Superior temporal gyrus (tissue), 1 donor: Measurements from ENCODE around the gene MIER2.

Source experiments
- DNase-seq: peaks from one replicate; pipeline ENCODE4 v3.0.0-alpha.2; 2016; ENCODE audit errors: extremely low spot score

The MIER2 gene

DNA sequence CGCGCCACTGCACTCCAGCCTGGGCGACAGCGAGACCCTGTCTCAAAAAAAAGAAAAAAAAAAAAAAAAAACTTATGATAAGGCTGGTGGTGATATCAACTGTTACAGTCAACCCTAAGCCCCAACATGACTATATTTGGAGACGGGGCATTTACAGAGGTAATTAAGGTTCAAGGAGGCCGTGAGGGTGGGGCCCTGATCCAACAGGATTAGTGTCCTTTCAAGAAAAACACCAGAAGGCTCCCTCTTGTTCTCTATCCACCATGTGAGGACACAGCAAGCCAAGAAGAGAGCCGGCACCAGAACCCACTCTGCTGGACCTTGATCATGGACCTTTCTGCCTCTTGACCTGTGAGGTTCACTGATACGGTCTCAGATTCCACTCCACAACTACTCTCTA lies 14.1 kb downstream of the MIER2 start:
- no peak for DNase-seq

DNA sequence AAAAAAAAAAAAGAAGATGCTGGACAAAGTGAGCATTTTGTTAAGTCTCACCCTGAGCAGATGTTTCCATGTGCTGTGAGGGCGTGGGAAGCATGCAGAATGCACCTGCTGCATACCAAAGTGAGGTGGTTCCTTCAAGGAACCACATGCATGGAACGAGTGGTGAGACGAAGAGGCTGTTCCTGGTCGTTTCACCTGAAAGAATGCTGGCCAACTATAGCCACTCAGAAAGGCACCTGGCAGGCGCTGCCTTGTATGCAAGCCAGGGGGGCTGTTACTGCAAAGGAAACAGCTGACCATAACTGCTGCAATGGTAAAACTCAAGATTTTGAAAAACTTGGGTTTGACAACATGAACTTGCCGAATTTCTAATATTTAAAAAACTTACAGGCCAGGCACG lies 14.7 kb downstream of the MIER2 start:
- no peak for DNase-seq

DNA sequence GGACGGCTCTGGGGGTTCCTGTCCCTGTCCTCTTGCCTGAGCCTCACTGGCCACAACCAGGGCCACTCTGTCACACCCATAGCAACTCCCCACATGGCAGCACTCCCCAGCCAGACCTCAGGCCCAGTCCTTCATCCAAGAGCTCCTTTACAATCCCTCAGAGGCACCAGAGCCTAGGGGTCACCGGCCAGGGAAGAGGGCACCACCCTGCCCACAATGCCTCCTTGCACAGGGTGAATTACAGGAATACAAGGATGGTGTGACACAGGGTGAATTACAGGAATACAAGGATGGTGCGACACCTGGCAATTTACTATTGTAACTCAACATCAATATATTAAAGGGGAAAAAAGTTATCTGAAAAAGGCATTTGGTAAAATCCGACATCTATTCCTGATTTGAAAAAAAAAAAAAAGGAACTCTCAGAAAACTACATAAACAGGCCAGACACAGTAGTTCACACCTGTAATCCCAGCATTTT lies 16.5 kb downstream of the MIER2 start:
- no peak for DNase-seq

DNA sequence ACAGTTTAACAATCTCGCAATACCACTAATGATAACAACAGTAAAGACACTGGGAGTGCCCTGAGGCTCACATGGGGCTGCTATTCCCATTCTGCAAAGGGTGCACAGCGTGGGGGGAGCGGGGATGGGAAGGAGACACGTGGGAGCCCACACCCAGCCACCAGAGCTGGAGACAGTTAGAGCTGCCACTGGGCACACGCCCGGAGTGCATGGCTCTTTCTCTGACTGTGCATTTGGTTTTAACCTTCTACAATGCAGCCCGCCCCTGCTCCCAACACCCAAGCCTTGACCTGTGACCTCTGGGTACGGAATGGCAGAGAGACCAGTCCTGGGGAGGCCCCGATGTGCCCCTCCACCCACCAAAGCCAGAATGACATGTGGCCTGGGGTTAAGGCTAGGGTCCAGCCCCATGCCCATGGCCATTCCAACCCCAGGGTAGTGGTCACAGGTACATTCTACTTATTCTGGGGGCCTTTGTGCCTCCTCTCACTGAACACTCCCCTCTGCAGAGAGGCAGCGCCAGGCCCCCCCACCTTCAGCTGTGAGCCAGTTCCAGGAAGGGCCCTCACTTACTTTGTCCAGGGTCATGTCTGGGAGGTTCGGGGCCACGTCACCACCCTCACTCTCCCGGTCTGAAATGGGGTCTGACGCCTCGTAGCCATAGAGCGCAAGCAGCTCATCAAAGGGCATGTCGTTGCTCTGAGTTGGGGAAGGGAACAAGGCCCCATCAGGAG lies 17.1 kb downstream of the MIER2 start:
- no peak for DNase-seq

DNA sequence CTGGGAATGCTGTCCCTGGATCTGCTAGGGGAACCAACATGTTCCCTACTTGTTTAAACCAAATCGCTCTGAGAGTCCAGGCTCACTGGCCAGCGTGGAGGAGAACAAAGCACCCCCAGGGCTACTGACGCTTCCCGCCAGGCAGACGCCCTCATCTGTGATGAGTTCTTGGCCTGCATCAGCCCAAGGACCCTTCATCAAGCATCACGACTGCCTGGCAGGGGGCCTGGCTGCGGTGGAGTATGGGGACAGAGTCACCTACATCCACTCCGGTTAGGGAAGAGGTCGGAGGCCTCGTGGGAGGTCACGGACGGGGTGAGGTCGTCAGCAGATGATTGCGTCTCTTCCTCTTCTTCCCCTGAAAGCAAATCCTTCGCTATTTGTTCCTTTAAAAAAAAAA lies 17.7 kb downstream of the MIER2 start:
- DNase-seq, result no peak

DNA sequence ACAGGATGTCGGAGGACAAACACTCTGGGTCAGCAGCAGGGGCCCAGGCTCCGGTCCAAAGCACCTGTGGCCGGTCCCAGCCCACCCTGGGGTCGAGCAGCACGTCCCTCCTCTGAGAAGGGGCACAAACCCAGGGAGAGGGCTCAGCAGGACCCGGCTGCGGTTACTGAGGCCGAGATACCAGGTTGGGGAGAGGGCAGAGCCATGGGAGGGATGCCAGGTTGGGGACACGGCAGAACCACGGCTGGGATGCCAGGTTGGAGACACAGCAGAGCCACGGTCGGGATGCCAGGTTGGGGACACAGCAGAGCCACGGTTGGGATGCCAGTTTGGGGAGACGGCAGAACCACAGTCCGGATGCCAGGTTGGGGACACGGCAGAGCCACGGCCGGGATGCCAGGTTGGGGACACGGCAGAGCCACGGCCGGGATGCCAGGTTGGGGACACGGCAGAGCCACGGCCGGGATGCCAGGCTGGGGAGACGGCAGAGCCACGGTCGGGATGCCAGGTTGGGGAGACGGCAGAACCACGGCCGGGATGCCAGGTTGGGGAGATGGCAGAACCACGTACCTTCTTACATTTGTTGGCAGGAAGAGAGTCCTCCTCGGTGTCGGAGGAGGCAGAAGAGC lies 18.5 kb downstream of the MIER2 start:
- no peak for DNase-seq

DNA sequence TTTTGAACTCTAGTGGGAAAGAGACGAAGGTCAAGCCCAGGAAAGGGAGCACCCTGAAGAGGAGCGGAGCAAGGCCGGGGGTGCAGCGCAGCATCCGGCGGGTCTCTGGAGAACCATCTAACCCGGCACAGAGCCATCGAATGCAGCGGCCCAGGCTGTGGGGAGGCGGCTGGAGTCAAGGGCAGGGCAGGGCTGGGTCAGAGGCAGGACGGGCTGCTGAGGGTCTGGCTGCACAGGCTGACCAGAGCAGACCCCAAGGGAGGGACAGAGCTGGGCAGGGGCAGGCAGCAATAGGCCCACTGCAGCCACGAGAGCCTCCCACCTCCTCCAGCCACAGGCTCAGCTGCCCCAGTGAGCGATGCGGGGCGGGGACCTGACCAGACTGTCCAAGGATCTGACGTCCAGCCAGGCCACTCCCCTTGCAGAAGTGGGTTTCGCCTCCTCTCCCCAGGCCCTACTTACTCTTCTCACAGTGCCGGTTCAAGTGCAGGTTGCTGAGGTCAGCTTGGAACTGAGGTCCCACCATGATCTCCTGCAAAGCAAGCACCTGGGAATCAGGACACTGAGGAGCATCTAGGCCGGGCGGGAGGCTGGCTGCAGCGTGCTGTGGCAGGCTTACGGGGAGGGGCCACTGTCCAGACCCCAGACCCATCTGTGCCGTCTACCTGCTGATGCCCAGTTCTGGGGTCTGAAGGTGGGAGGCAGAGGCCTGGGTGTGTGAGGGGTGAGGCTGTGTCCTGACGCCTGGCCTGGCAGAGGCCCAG lies 19.2 kb downstream of the MIER2 start:
- DNase-seq, result no peak

DNA sequence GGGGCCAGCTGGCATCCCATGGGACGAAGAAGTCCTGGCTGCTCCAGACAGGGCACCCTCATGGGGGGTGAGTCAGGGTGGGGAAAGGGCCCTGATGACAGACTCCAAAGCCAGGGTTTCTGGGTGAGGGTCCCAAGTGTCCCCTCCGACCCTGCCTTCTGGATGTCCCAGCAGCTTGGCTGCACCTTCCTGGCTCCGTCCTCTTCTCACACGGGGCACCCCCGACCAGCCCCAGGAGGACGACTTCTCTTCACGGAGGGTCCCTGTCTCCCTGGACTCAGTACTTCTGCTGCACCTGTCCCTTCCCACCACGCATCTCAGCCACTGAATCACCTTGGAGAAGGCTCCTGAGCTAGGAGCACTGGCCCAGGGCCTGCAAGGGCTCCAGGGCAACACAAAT lies 19.9 kb downstream of the MIER2 start:
- no peak for DNase-seq

DNA sequence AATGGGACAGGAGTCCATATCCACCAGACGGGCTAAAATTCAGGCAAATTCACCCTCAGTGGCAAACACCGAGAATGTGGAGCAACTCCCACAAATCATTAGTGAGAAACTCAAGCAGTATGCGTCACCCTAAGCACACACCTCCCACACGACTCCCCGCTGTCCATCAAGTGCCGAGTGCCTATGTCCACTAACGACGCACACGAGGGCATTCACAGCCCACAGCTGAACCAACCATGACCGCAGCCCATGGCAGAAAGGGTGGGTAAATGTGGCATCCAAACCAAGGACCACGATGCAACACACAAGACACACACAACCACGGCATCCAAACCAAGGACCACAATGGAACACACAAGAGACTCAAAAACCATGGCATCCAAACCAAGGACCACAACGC lies 22.0 kb downstream of the MIER2 start:
- no peak for DNase-seq

DNA sequence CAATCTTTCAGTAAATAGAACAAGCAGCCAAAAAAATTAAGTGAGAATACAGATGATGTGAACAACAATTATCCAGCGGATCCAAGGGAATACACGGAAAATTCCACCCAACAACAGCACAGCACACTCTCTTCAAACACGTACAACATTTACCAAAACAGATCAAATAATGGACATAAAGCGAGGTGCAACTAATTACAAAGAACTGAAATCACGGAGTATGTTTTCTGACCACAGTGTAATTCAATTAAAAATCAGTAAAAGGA lies 26.2 kb downstream of the MIER2 start:
- no peak for DNase-seq

DNA sequence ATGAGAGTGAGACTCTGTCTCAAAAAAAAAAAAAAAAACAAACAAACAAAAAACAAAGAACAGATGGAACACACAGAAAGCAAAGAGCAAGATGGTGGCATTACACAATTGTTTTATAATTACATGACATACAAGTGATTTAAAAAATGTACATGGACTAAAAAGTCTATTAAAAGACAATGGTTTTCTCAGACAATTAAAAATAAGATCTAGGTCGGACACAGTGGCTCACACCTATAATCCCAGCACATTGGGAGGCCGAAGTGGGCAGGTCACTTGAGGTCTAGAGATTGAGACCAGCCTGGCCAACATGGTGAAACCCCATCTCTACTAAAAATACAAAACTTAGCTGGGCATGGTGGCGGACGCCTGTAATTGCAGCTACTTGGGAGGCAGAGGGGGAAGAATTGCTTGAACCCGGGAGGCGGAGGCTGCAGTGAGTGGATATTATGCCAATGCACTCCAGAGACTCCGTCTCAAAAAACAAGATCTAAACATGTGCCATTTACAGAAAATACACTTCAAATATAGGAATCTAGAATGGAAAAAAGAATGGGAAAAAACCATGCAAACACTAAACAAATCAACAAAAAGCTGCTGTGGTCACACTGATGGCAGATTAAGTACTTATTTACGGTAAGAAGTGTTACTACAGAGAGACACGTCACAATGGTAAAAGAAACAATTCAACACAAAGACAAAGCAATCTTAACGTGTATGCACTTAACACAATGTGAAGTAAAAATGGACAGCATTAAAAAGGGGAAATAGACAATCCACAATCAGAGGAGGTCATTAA lies 26.7 kb downstream of the MIER2 start:
- no peak for DNase-seq

DNA sequence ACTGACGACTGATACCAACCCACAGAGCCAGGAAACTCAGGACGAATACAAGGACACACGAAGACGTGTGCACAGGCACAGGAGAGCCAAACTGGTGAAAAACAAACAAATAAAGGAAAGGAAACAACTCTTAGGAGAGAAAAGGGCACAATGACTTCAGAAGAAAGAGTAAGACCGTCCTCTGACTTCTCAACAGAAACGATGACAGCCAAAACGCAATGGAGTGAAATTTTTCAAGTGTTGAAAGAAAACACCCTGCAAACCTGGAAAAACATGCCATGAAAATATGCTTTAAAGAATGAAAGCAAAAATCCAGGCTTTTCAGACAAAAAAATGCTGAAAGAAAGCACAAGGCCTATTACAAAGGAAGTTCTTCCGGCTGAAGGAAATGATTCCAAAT lies 28.8 kb downstream of the MIER2 start:
- no peak for DNase-seq

DNA sequence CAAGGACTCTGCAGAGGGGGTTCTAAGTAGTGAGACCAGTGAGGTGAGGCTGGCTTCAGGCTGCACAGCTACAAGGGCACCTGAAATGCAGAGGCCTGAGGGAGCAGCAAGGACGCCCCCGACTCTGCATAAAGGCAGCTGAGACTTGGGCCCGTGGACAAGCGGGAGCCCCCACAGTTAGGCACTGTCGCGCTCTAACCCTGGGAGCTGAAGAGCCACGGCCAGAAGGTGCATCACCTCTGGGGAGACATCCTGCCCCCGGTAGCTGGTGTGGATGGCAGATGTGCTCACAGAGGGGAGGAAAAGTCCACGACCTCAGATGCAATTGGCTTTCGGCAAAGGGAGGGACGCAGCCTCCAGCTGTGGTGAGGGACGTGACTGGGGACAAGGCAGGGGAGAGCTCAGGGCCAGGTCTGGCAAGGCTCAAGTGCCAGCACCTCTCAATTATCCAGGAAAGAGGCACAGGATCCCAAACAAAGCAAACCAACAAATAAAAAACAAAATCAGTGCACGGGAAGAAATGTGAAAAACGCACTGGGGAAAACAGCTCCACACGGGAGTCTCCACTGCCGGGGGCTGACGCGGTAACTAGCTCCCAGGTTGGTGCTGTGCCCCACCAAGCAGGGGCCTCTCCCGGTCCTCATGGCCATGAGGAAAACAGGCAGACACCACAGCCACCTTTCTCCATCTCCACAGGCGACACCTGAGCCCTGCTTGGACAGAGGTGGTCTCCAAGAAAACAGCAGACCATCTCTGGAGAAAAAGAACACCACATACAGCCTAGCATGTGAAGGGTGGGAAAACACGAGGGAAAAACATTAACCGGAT lies 30.4 kb downstream of the MIER2 start:
- no peak for DNase-seq

DNA sequence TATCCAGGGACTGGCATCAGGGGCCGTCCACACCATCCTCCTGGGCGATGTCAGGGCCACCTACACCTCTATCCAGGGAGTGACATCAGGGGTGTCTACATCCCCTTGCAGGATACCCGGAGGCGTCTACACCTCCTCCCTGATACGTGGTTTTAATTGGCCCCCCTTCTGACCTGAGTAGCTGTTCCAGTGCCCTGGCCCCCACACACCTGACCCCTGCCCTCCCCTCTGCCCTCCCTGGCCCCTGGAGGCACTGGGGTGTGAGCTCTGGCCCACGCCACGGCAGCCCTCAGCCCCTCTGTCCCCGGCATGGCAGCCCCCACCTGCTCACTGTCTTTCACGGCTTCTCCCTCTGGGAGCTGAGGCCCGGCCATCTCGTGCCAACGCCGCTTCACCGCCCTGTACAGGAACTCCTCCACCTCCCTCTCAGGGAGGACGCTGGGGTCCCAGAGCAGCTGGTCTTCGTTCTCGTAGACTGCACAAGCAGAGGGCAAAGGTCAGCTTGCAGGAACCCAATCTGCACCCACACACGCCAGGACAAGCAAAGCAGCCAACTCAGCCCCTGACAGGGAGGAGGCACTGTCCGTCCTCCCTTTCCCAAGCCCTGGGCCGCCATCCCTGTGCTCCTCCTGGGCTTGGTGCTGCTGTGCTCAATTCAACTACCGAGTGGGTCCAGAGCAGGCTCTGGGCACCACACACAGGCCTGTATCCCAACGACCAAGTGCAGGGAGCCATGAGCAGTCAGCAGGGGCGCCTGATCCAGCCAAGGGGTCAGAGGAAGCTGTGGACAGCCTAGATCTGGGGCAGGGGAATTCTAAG lies 31.2 kb downstream of the MIER2 start:
- DNase-seq, result no peak

DNA sequence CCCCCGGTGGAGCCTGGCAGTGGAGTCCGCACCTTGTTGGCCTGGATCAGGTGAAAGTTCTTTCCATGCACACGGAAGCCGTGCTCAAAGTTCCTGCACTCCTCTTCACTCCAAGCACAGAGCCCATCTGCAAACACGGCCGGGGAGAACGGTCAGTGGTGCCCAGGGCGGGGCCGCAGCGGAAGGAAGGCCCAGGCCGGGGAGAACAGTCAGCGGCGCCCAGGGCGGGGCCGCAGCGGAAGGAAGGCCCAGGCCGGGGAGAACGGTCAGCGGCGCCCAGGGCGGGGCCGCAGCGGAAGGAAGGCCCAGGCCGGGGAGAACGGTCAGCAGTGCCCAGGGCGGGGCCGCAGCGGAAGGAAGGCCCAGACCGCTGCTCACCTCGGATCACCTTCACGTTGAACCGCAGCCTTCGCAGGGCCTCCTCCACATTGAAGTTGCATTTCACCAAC lies 32.8 kb downstream of the MIER2 start:
- DNase-seq, result no peak

DNA sequence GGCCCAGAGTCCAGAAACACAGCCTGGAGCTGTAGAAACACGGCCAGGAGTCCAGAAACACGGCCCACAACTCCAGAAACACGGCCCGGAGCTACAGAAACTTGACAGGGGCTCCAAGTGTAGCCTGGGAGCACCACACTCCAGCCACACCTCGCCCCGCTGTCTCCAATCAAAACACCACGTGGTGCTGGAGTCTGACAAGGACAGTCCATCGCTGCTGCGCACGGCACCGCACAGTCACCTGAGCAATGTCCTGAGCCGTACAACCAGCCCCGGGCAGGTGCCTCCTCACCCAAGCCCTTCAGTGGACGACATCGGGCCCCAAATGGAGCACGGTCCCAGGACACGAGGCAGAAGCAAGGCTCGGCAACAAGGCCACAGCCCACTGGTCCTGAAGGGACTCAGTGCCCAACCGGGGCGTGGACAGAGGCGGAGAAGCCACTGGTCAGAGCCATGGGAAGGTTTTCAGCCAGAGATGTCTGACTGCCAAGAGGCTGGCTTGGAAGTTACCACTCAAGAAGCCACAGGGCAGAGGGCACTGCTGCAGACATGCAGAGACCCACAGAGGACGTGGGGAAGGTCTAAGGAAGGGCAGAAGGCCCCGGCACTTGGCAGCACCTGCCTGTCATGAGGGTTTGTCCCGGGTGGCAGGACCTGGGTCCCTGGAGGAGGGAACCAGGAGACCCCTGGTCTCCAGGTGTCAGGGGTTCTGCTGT lies 33.7 kb downstream of the MIER2 start:
- DNase-seq, result no peak

DNA sequence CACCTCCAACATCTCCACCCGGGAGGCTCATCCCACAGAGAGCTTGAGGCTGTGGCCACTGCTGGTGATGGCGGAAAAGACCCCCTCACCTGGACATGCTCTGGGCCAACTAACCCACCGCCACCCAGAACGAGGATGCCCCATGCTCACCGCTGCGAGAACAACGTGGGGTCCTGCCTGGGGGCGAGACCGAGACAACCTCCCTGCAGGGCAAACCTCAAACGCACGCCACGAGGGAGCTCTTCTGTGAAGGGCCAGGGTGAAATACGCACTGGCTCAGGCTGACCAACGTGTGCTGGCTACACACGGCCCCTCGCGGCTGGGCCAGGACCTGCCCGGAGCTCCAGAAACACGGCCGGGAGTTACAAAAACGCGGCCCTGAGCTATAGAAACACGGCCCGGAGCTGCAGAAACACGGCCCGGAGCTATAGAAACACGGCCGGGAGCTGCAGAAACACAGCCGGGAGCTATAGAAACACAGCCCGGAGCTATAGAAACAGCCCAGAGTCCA lies 34.4 kb downstream of the MIER2 start:
- no peak for DNase-seq

DNA sequence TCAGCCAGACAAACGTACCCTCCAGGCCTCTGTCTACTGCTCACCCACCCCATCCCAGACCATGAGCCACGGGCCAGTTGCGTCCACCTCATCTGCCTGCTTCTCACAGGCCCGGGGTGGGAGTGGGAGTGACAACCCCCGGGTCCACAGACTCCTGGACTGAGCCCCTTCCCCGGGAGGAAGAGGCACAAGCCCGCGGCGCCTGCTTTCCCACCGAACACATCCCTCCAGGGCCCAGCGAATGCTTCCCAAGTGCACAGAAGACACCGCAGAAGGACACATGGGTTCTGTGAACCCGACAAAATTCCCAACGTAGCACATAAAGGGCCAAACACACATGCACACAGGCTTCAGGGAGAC lies 35.4 kb downstream of the MIER2 start:
- DNase-seq, result no peak

DNA sequence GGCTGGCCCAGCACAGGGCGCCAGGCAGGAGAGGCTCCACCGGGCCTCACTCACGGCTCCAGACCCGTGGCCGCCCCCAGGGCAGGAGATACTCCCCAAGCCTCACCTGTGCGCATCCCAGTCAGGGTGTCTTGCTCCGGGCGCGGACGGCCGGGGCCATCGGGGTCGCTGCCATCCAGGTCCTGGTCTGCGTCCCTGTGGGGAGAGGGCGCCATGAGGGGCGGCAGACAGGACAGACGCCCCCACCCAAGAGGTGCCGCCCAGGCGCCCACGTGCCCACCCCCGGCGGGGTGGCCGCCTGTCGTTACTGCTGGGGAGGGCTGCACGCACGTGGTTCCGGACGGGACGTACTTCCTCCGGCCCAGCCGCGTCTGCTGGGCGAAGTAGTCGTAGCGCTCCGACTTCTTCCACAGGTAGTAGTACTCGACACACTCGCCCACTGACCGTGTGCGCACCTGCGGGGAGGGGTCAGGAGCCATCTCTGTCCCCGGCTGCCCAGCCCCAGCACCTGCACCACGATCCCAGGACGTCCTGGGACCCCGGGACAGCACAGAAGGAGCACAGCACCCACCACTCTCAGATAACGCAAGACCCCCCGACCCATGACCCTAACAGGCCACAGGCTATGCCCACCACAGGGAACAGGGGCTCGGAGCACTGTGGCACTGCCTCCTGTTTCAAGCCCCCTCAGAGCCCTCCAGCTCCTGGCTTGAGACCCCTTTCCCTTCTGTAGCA lies 36.0 kb downstream of the MIER2 start:
- DNase-seq, result no peak
